KG1 (cell line): ENCODE data around the gene ENGASE.

Experiments
- DNase-seq: peaks from one replicate; lab custom pipeline; 2025; lab: John Stamatoyannopoulos, UW

The ENGASE gene

GRCh38 chr17:79039886-79040285 lies 34.7 kb upstream of the ENGASE start:
- DNase-seq: no peak

- no peak for DNase-seq
Measured at GRCh38 chr17:79041041-79041570, 33.5 kb upstream of the ENGASE start.

GRCh38 chr17:79041723-79042420 lies 32.8 kb upstream of the ENGASE start:
- DNase-seq: no peak

- DNase-seq: no peak
Measured at GRCh38 chr17:79042421-79043190, 32.0 kb upstream of the ENGASE start.

GRCh38 chr17:79043191-79043930 lies 31.3 kb upstream of the ENGASE start:
- DNase-seq: no peak

GRCh38 chr17:79043931-79044320 lies 30.7 kb upstream of the ENGASE start:
- DNase-seq: no peak

GRCh38 chr17:79044462-79044861 lies 30.2 kb upstream of the ENGASE start:
- no peak for DNase-seq

- DNase-seq: no peak
Measured at GRCh38 chr17:79045001-79045729, 29.5 kb upstream of the ENGASE start.

- DNase-seq: no peak
Measured at GRCh38 chr17:79045842-79046196, 28.8 kb upstream of the ENGASE start.

- no peak for DNase-seq
Measured at GRCh38 chr17:79046197-79046915, 28.3 kb upstream of the ENGASE start.

GRCh38 chr17:79046916-79047280 lies 27.7 kb upstream of the ENGASE start:
- DNase-seq: no peak

- DNase-seq: no peak
Measured at GRCh38 chr17:79047291-79047920, 27.2 kb upstream of the ENGASE start.

GRCh38 chr17:79047923-79048825 lies 26.4 kb upstream of the ENGASE start:
- no peak for DNase-seq

- DNase-seq: no peak
Measured at GRCh38 chr17:79048826-79049755, 25.5 kb upstream of the ENGASE start.

GRCh38 chr17:79049821-79050220 lies 24.8 kb upstream of the ENGASE start:
- DNase-seq: no peak

GRCh38 chr17:79050551-79050950 lies 24.1 kb upstream of the ENGASE start:
- DNase-seq: no peak

GRCh38 chr17:79051306-79051705 lies 23.3 kb upstream of the ENGASE start:
- DNase-seq: no peak

GRCh38 chr17:79052131-79052530 lies 22.5 kb upstream of the ENGASE start:
- no peak for DNase-seq
